AML-193 (cell line): ENCODE results near the gene GPR65.

Experiments used
- DNase-seq, 2 experiments: peaks; one replicate each; lab custom pipeline; 2025; lab: John Stamatoyannopoulos, UW

Gene GPR65

DNA sequence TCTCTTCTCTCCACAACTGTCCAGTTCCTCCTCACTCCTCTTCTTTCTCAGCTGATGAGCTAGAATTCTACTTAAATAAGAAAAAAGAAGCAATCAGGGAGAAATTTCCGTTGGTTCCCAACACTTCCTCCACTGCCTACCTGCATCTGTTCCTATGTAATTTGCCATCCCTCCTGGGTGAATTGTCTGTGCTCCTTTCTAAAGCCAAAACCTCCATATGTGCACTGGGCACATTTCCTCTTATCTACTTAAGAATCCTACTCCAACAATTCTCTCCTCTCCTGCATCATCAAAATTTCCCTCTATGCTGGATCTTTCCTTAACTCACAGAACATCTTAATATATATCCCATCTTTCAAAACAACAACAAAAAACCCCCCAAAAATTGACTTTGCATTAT is 35.2 kb downstream of the GPR65 start:
- DNase-seq = no peak

DNA sequence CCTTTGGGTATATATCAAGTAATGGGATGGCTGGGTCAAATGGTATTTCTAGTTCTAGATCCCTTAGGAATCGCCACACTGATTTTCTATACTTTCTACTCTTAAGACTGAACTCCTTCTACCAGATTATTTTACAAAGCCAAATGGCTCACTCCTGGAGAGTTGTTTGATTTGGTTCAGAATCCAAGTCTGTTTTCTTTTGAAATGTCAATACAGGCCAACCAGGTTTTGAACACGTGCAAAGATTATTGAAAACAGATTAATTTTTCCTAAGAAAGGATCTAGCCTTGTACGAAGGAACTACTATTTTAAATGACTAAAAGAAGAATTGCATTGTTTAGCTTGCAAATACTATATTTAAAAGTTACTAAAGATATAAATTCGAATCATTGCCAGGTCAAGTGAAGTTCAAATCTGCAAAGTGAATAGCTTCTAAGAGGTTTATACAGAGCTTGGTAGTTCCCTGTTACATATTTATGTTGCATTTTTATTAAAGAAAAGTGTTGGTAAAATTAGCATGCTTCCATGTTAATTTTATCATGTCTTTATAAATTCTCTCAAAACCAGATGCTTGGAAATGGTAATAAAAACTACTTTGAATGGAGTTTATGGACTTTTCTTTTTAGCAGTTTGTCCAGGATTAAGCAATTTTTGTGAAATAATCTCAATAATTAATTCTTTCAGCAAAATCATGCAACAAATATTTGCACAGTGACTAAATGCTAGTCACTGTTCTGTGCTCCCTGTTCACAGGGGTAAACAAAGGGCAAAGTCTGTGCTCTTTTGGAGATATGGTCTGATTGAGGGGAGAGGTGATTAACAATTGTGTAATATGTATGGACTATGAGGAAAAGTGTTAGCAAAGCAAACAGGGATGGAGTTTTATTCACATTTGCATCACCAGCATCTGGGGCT is 38.9 kb downstream of the GPR65 start:
- no peak for DNase-seq

DNA sequence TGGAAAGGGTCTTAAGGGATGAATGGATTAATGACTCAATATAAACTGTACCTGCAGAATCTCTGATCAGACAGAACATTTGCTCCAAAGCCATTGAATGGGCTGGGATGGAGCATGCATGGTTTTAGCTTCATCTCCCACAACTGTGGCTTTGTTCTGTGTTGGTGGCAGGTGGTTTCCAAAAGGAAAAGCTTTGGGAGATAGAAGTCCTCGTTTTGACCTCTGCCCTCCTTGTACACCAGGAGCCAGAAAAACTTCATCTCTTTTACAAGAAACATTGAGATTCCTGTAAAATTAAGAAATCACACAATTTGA is 39.5 kb downstream of the GPR65 start:
- no peak for DNase-seq

DNA sequence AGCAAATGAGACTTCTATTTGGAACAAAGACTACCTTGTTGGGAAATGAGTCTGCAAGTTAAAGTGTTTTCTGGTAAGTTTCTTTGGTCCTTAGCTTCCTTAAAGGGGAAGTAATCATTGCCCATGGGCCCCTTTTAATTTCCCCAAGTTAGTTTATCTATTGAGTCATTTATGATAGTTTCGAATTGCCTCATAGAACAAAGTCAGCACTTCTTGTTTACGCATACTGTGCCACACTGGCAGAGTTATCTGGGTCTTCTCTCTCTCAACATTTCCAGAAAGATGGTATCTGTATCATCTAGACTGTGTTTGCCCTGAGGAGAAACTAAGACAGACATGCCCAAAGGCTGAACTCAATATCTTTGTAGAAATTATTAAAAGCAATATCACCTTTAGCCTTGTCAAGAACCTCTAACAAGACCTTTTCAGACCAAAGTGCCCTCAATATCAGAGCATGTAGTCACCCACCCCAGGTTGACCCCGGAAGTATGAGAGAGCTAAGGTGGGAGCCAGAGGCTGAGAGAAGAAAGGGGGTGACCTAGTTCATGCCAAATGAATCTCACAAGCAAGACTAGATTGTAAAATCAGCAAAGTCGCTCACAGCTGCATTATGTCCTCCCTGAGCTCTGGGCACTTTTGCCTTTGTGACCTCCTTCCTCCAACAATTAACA is 40.0 kb downstream of the GPR65 start:
- DNase-seq = no peak

DNA sequence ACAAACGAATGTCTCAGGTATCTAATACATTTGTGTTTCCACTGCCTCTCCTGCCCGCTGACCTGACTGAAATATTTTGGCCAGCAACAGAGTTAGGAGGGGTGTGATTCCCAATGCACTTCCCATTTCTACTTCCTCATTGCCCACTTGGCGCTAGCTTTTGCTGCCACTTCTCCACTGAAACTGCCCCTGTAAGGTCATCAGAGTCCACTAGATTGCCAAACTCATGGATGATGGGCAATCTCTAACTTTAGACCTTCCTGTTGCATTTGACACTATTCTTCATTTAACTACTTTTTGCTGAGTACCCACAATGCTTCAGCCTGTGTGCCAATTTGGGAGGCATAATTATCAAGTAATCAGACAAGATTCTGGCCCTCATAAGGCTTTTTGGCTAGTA is 40.8 kb downstream of the GPR65 start:
- peak in 1 of 2 experiments; percentile 3 for DNase-seq

DNA sequence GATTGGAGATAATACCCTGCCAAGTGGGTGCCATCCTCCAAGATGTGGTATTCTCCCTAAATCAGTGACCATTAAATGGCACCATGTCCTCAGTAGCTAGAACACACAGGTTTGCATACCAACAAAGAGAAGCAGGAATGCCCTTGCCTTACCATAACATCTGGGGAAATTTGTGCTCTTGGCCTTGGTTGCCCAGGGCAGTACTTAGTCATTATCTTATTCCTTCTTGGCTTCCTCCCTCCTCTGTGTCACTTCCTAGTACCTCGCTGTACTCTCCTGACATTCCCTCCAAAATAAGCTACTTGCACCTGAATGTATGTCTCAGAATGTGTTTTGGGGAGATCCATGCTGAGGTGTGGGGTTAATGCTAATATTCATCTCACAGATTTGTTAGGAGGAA is 43.4 kb downstream of the GPR65 start:
- no peak for DNase-seq

DNA sequence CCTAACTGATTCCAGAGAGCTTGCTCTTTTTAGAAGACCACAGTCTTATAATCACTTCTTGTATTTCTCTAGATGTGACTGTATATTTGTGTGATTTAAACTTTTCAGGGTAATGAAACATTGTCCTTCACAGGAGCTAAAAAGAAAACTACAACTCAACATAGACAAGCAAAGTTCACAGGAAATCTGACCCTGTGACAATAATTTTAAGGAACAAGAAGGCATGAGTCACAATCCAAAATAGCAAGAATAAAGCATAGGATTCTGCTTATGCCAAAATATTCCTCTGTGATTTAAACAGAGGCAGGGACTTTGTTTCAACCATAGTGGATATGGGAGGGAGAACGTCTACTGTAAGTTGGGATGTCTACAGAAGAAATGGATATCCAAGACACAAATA is 44.3 kb downstream of the GPR65 start:
- no peak for DNase-seq

DNA sequence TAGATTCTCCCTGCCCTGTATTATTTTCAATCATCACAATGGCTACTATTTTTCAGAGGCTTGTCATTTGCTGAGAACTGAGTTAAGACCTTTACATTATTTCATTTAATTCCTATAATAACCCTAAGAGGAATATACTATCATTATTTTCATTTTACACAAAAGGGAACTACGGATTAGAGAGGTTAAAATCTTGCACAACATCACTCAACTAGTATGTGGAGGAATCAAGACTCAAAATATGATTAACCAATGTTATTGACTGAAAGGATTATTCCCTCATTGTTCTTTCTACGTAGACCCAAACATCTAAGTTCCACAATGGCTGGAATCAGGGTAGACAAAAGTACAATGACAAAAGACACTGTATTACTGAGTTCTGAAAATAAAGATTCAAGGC is 45.0 kb downstream of the GPR65 start:
- DNase-seq = no peak

DNA sequence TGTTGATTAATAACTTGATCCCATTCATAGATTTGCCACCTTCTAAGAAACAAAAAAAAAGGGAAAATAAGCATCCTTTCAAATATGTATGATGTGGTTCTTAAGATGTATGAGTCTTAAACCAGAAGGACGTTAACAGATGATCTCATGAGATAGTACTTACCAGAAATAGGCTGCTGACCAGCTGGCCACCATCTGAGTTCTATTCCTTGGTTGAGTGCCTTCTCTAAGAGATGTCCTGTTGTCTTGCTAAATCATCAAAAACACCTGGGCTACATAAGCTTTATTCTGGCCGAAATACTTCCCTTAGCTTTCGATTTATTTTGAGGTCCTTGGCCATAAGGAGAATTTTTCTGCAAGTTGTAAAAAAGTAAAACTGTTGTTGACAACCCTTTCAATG is 55.6 kb downstream of the GPR65 start:
- no peak for DNase-seq

DNA sequence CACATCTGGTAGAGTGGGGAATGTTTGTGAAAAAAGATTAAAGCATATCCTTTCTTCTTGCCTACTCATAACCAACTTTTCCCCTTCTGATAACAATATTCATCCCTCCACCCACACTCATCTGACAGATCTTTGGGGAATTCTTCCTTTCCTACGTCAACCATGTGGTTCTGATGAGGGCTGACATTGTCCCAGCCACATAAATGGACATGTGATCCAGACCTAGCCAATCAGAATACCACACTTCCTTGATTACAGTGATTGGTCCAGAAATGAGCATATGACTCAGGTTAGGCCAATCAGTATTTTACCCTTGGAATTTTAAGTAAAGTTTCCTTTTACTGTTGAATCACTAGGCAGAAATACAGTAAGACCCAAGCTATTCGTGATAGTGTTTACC is 58.9 kb downstream of the GPR65 start:
- DNase-seq = no peak
